Fibroblast of lung (primary cell): ENCODE measurements around the gene PPP1R26. TPM values are rescaled to one million over a fixed set of nuclear protein-coding genes. Genes with fewer than 3 reads are reported as not detected.
"Not testable (repeated sequence)": the region's sequence is repeated elsewhere in the genome, so short reads cannot be mapped to it uniquely, and the experiment has no call there.

ENCODE experiments used
- DNase-seq, 2 donors: peaks; one replicate each; pipeline versions ENCODE4 v3.0.0 to v3.0.0-alpha.2; 2010; ENCODE audit warnings: low read depth in 2 of 2
- H2AFZ ChIP-seq: 2 replicates; pipeline ENCODE4 v1.5.1; 2012; ENCODE audit warnings: low read length, control low read depth, inconsistent platforms
- H3K27ac ChIP-seq: 2 replicates; pipeline ENCODE4 v1.5.1; 2011; ENCODE audit warnings: low read length, control low read depth; ENCODE audit not compliant: insufficient read depth
- H3K27me3 ChIP-seq: 2 replicates; pipeline ENCODE4 v1.5.1; 2011; ENCODE audit warnings: mild to moderate bottlenecking, low read length; ENCODE audit not compliant: control insufficient read depth, insufficient read depth
- H3K36me3 ChIP-seq: 2 replicates; pipeline ENCODE4 v1.5.1; 2011; ENCODE audit warnings: low read length; ENCODE audit not compliant: control insufficient read depth, insufficient read depth
- H3K4me1 ChIP-seq: 2 replicates; pipeline ENCODE4 v1.5.1; 2011; ENCODE audit warnings: low read length; ENCODE audit not compliant: control insufficient read depth, insufficient read depth; ENCODE audit errors: extremely low read depth
- H3K4me2 ChIP-seq: 2 replicates; pipeline ENCODE4 v1.5.1; 2011; ENCODE audit warnings: low read length, control low read depth; ENCODE audit not compliant: insufficient read depth; ENCODE audit errors: extremely low read depth
- H3K4me3 ChIP-seq, 4 experiments: fragments of 200-600 bp in 1 of 4; sonication (generic) in 1 of 4; replicated peaks in 1 of 4; 2 replicates each; pipeline ENCODE4 v1.5.1; 2011 to 2016; ENCODE audit warnings: low read length in 4 of 4, low read depth in 3 of 4, mild to moderate bottlenecking in 3 of 4, control low read depth in 2 of 4, inconsistent platforms in 1 of 4, mixed read lengths in 1 of 4; ENCODE audit not compliant: insufficient read depth in 1 of 4; ENCODE audit errors: control extremely low read depth in 1 of 4
- H3K79me2 ChIP-seq: 2 replicates; pipeline ENCODE4 v1.5.1; 2012; ENCODE audit warnings: mild to moderate bottlenecking, low read length, inconsistent platforms; ENCODE audit not compliant: control insufficient read depth, insufficient read depth
- H3K9ac ChIP-seq: 2 replicates; pipeline ENCODE4 v1.5.1; 2011; ENCODE audit warnings: mild to moderate bottlenecking, low read length, control low read depth; ENCODE audit not compliant: insufficient read depth
- H3K9me3 ChIP-seq: 2 replicates; pipeline ENCODE4 v1.5.1; 2012; ENCODE audit warnings: low read depth, low read length; ENCODE audit not compliant: control insufficient read depth, insufficient read depth
- H4K20me1 ChIP-seq: 2 replicates; pipeline ENCODE4 v1.5.1; 2011; ENCODE audit warnings: low read length; ENCODE audit not compliant: control insufficient read depth, insufficient read depth; ENCODE audit errors: extremely low read depth
- EZH2 ChIP-seq: IDR thresholded peaks from 2 replicates; pipeline ENCODE4 v1.5.1; 2012; ENCODE audit warnings: low read length, control low read depth, mild to moderate bottlenecking; ENCODE audit errors: missing control alignments
- polyA plus RNA-seq, 2 donors: library from polyadenylated mRNA; depleted of rRNA in 1 of 2; stranded (reverse) in 1 of 2; unstranded in 1 of 2; fragments of >200 nt; gene quantifications; 2 replicates each; pipeline ENCODE4 v1.2.1, GENCODE V29; 2011 to 2012; ENCODE audit warnings: missing spikeins in 1 of 2
- total RNA-seq: library from RNA; depleted of rRNA; stranded (reverse); fragments of >200 nt; gene quantifications from 2 replicates; pipeline ENCODE4 v1.2.1, GENCODE V29; 2014
- TF ChIP-seq, protein P1 (sequence below), 2 donors: IDR thresholded peaks in 1 of 2; conservative IDR thresholded peaks in 1 of 2; 1 replicate in 1 of 2; 2 replicates in 1 of 2; pipeline ENCODE4 v1.5.1; 2011 to 2012; ENCODE audit warnings: low read length in 2 of 2, control low read depth in 1 of 2, inconsistent platforms in 1 of 2, low read depth in 1 of 2, mild to moderate bottlenecking in 1 of 2

PPP1R26 gene
- total and polyA plus RNA-seq, 2 donors (not counting 1 experiment from before 2014, with no cell fraction given) = 2.9 to 8.9 TPM

- no peaks in the 10 kb centered on the region for H3K36me3 ChIP-seq
- no peak overlapping the region for H3K9ac ChIP-seq
- no peaks in the 10 kb centered on the region for H3K27me3 ChIP-seq
- H4K20me1 ChIP-seq = no peaks in the 10 kb centered on the region
- H3K9me3 ChIP-seq = no peaks in the 10 kb centered on the region
- H3K79me2 ChIP-seq = no peaks in the 10 kb centered on the region
- H3K4me3 ChIP-seq = no peak overlapping the region
- no peaks in the 10 kb centered on the region for H3K4me1 ChIP-seq
- no peak for TF ChIP-seq EZH2
- TF ChIP-seq, protein P1, sequence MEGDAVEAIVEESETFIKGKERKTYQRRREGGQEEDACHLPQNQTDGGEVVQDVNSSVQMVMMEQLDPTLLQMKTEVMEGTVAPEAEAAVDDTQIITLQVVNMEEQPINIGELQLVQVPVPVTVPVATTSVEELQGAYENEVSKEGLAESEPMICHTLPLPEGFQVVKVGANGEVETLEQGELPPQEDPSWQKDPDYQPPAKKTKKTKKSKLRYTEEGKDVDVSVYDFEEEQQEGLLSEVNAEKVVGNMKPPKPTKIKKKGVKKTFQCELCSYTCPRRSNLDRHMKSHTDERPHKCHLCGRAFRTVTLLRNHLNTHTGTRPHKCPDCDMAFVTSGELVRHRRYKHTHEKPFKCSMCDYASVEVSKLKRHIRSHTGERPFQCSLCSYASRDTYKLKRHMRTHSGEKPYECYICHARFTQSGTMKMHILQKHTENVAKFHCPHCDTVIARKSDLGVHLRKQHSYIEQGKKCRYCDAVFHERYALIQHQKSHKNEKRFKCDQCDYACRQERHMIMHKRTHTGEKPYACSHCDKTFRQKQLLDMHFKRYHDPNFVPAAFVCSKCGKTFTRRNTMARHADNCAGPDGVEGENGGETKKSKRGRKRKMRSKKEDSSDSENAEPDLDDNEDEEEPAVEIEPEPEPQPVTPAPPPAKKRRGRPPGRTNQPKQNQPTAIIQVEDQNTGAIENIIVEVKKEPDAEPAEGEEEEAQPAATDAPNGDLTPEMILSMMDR (conservative IDR thresholded peaks at IDR 0.05 in 1 of 2, IDR thresholded peaks at IDR 0.05 in 1 of 2; ENCODE audit: low read depth in 1 of 2, low read length in 2 of 2) = no peak
- no peak overlapping the region for H3K27ac ChIP-seq
- no peak overlapping the region for H2AFZ ChIP-seq
- no peak overlapping the region for H3K4me2 ChIP-seq
- no peak for DNase-seq
Observed at GRCh38 chr9:135526089-135526729, 46.6 kb downstream of the PPP1R26 start.

- Histone ChIP-seq H3K4me1 (no peaks in the 10 kb centered on the region), H3K27ac (no peak overlapping the region), H3K36me3 (no peaks in the 10 kb centered on the region), H4K20me1 (no peaks in the 10 kb centered on the region), H3K4me3 (no peak overlapping the region), H3K4me2 (no peak overlapping the region), H3K79me2 (no peaks in the 10 kb centered on the region), H3K9me3 (no peaks in the 10 kb centered on the region), H3K27me3 (no peaks in the 10 kb centered on the region), H2AFZ (no peak overlapping the region), H3K9ac (no peak overlapping the region)
- TF ChIP-seq, protein P1 (conservative IDR thresholded peaks at IDR 0.05 in 1 of 2, IDR thresholded peaks at IDR 0.05 in 1 of 2; ENCODE audit: low read depth in 1 of 2, low read length in 2 of 2) = no peak
- TF ChIP-seq EZH2 = no peak
- no peak for DNase-seq
Observed at GRCh38 chr9:135526730-135527571, 47.4 kb downstream of the PPP1R26 start.

DNA sequence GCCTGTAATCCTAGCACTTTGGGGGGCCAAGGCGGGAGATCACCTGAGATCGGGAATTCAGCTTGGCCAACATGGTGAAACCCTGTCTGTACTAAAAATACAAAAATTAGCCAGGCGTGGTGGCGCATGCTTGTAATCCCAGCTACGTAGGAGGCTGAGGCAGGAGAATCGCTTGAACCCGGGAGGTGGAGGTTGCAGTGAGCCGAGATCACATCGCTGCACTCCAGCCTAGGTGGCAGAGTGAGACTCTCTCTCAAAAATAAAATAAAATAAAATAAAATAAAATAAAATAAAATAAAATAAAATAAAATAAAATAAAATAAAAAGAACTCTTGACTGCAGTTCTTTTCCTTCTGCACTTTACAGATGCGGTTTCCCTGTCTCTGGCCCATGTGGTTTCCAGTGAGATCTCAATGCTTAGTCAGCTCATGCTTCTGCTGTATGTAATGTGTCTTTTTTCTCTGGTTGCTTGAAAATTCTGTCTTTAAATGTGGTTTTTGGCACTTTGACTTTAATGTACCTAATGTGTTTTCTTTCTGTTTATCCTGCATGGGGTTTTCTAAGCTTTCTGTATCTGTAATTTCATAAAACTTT is 49.4 kb downstream of the PPP1R26 start:
- not testable (repeated sequence) for H4K20me1 ChIP-seq, DNase-seq, H2AFZ ChIP-seq, H3K4me1 ChIP-seq, H3K9ac ChIP-seq, H3K79me2 ChIP-seq, H3K27ac ChIP-seq, H3K36me3 ChIP-seq, H3K4me2 ChIP-seq, H3K9me3 ChIP-seq, H3K4me3 ChIP-seq, H3K27me3 ChIP-seq
